OCI-LY7 (cell line): ENCODE data around the gene TAF6. TPM values are rescaled to one million over a fixed set of nuclear protein-coding genes. Genes with fewer than 3 reads are reported as not detected.

Source experiments
- BruUV-seq: library from RNA; stranded (reverse); fragments of 400-500 nt; replicated peaks from 2 replicates; lab custom pipeline; 2021; lab: Mats Ljungman, UMichigan
- CTCF ChIA-PET: fragments of 300-600 bp; sonication (Branson Sonifier 250); formaldehyde crosslinking; loops from one replicate; lab custom pipeline; 2022; ENCODE audit warnings: antibody characterized with exemption; ENCODE audit not compliant: unreplicated experiment; lab: Charles Lee
- POLR2A ChIA-PET: fragments of 300-600 bp; sonication (Branson Sonifier 250); formaldehyde crosslinking; loops from one replicate; lab custom pipeline; 2022; ENCODE audit warnings: antibody characterized with exemption; lab: Charles Lee
- DNase-seq: peaks from one replicate; pipeline ENCODE4 v3.0.0-alpha.2; 2015; ENCODE audit warnings: low spot score
- H2AFZ ChIP-seq: fragments of 200-600 bp; sonication (generic), shearing (Covaris generic); 2 replicates; pipeline ENCODE4 v1.6.1; 2014; ENCODE audit warnings: mild to moderate bottlenecking, antibody characterized with exemption, low read length, moderate library complexity
- H3K27ac ChIP-seq: fragments of 200-600 bp; sonication (generic); 2 replicates; pipeline ENCODE4 v1.5.1; 2014; ENCODE audit warnings: mixed run types, low read depth, mild to moderate bottlenecking, moderate library complexity, low read length, inconsistent platforms; ENCODE audit not compliant: poor library complexity, severe bottlenecking
- H3K36me3 ChIP-seq: fragments of 200-600 bp; sonication (generic); 2 replicates; pipeline ENCODE4 v1.6.1; 2014; ENCODE audit warnings: mild to moderate bottlenecking, antibody characterized with exemption, low read length, moderate library complexity, mixed read lengths; ENCODE audit not compliant: insufficient read depth
- H3K4me1 ChIP-seq: fragments of 200-600 bp; sonication (generic); 2 replicates; pipeline ENCODE4 v1.5.1; 2014; ENCODE audit warnings: mild to moderate bottlenecking, low read length; ENCODE audit not compliant: insufficient read depth, poor library complexity, severe bottlenecking
- H3K4me2 ChIP-seq: fragments of 200-600 bp; sonication (generic); 2 replicates; pipeline ENCODE4 v1.6.1; 2014; ENCODE audit warnings: mild to moderate bottlenecking, low read length
- H3K4me3 ChIP-seq: fragments of 200-600 bp; sonication (generic); 2 replicates; pipeline ENCODE4 v1.5.1; 2014; ENCODE audit warnings: mild to moderate bottlenecking, low read depth, low read length; ENCODE audit not compliant: poor library complexity, severe bottlenecking
- H3K79me2 ChIP-seq: fragments of 200-600 bp; sonication (generic); 2 replicates; pipeline ENCODE4 v1.6.1; 2016; ENCODE audit warnings: low read depth, mild to moderate bottlenecking, low read length, moderate library complexity, mixed read lengths; ENCODE audit not compliant: insufficient read depth
- H3K9me2 ChIP-seq: fragments of 200-600 bp; sonication (generic); 2 replicates; pipeline ENCODE4 v1.6.1; 2016; ENCODE audit warnings: mild to moderate bottlenecking, low read length, mixed read lengths; ENCODE audit not compliant: insufficient read depth
- H3K9me3 ChIP-seq: fragments of 200-600 bp; sonication (generic); 2 replicates; pipeline ENCODE4 v1.6.1; 2014; ENCODE audit warnings: mild to moderate bottlenecking, mixed run types, low read length, mixed read lengths
- H4K20me1 ChIP-seq: fragments of 200-600 bp; sonication (generic); 2 replicates; pipeline ENCODE4 v1.6.1; 2014; ENCODE audit warnings: mild to moderate bottlenecking, antibody characterized with exemption, low read length, moderate library complexity, mixed read lengths; ENCODE audit not compliant: insufficient read depth
- CTCF ChIP-seq: fragments of 200-600 bp; sonication (generic); conservative IDR thresholded peaks from 2 replicates; pipeline ENCODE4 v1.5.1; 2014; ENCODE audit warnings: mild to moderate bottlenecking, antibody characterized with exemption, low read length, moderate library complexity, mixed read lengths
- EZH2phosphoT487 ChIP-seq: fragments of 200-600 bp; sonication (generic); IDR thresholded peaks from 2 replicates; pipeline ENCODE4 v1.6.1; 2018; ENCODE audit warnings: low read depth, borderline replicate concordance, mild to moderate bottlenecking, mixed run types, antibody characterized with exemption, low read length, moderate library complexity, mixed read lengths
- intact Hi-C: fragments of 100-400 bp; cut with micrococcal nuclease; formaldehyde crosslinking; loops from one replicate; pipeline ENCODE4 v1.10.0; 2022; ENCODE audit not compliant: unreplicated experiment
- total RNA-seq, 2 experiments: library from RNA; depleted of rRNA in 1 of 2; stranded (reverse); fragments of >200 nt in 1 of 2; shearing (Covaris generic) in 1 of 2; gene quantifications; 2 replicates each; pipeline ENCODE4 v1.2.3, GENCODE V29; 2014 to 2022

Gene TAF6
- total RNA-seq, 2 experiments from 2014 or later: 28.0 to 71.0 TPM

DNA sequence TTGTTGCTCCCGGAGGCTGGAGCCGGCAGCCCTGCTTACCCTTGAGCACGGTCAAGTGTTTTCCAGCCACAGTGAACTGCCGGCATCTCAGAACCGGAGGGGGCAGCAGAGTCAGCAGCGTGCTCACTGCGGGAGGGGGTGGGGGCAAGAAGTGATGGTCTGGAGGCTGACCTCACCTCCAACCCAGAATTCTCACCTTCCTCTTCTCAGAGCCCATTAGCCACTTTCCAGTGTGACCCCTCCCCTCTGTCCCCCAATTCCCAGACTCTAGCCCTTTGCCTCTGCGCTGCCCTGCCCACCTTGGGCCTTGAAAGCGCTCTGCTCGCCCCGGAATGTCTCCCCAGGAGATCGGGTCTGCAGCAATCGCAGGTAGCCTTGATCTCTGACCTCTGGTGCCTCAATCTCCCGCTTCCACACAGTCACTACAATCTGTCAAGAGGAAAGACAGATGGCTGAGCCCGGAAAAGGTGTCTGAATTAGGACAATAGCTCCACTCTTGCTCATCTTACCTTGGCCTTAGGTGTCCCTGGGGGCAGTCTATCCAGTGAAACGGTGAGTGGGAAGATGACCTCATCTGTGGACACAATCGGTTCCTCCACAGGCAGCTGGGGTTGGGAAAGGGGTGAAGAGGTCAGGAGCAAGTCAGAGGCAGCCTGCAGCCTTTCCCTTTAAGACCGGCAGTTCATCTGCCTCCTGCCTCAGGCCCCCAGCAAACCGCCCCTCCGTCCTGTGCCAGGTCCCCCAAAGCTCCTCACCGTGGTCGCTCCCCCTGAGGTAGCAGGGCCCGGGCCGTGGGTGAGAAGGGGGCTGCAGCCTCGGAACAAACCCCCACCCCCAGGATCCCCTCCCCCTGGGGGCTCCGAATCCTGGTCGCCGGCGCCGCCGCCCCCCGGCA lies 38.4 kb upstream of the TAF6 start:
- H3K4me2 ChIP-seq: peak overlapping the region; percentile 98
- peak; percentile 45 for DNase-seq
- TF ChIP-seq CTCF (peak; percentile 55), EZH2phosphoT487 (no peak)
- H3K9me3 ChIP-seq: no peaks in the 10 kb centered on the region
- H3K36me3 ChIP-seq: peaks cover 50% of the 10 kb centered on the region
- peaks cover 17% of the 10 kb centered on the region; the same call in 1 of the 2 replicates for H3K79me2 ChIP-seq
- CTCF ChIA-PET: interaction anchor here (1.1 kb wide), 1 partner anchor 32 kb away, joined by 3 read pairs; no protein-coding TSS in a partner anchor
- intact Hi-C loops: loop anchor here (1.0 to 5.0 kb wide), 2 partner anchors 8 to 60 kb away; partner anchors contain the start of gene PVRIG
- BruUV-seq: no TSS peak
- peaks cover 42% of the 10 kb centered on the region for H3K4me1 ChIP-seq
- peaks cover 10% of the 10 kb centered on the region; the same call in 1 of the 2 replicates for H4K20me1 ChIP-seq
- H3K4me3 ChIP-seq: peak overlapping the region; percentile 93
- H3K27ac ChIP-seq: peak overlapping the region; percentile 62
- POLR2A ChIA-PET: interaction anchor here (0.5 to 2.0 kb wide), 5 partner anchors 9 to 1741 kb away, joined by 3 to 7 read pairs (median 3); partner anchors contain the start of gene LAMTOR4
- no peak overlapping the region for H2AFZ ChIP-seq
- no peaks in the 10 kb centered on the region for H3K9me2 ChIP-seq

DNA sequence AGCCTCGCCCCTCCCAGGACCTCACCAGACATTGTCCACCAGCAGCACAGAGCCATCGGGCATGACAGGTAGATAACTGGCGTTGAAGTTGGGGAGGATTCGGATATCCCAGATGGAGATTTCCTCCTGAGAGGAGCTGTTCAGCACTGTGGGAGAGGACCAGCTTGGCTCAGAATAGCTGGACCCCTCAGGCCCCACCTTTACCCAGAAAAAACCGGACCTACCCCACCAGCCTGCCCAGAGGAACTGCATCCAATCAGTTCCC lies 37.8 kb upstream of the TAF6 start:
- POLR2A ChIA-PET: interaction anchor here (0.5 to 2.0 kb wide), 5 partner anchors 9 to 1741 kb away, joined by 3 to 7 read pairs (median 3); partner anchors contain the start of gene LAMTOR4
- Histone ChIP-seq H4K20me1 (peaks cover 10% of the 10 kb centered on the region; the same call in 1 of the 2 replicates), H3K9me3 (no peaks in the 10 kb centered on the region), H3K4me1 (peaks cover 47% of the 10 kb centered on the region), H2AFZ (no peak overlapping the region), H3K4me3 (peak overlapping the region; percentile 93), H3K79me2 (peaks cover 23% of the 10 kb centered on the region; the same call in 1 of the 2 replicates), H3K4me2 (peak overlapping the region; percentile 98), H3K27ac (peak overlapping the region; percentile 62), H3K36me3 (peaks cover 56% of the 10 kb centered on the region), H3K9me2 (no peaks in the 10 kb centered on the region)
- CTCF ChIA-PET: interaction anchor here (1.1 kb wide), 1 partner anchor 32 kb away, joined by 3 read pairs; no protein-coding TSS in a partner anchor
- DNase-seq: no peak
- no TSS peak for BruUV-seq
- intact Hi-C loops: loop anchor here (5.0 kb wide), 1 partner anchor 60 kb away; the partner anchor contains the start of gene PVRIG
- TF ChIP-seq EZH2phosphoT487: no peak
- TF ChIP-seq CTCF: no peak
